Endothelial cell of umbilical vein (primary cell): ENCODE measurements around the gene LRP5. TPM values are rescaled to one million over a fixed set of nuclear protein-coding genes. Genes with fewer than 3 reads are reported as not detected.

Experiments used
- BruUV-seq: library from RNA; stranded (reverse); fragments of 400-500 nt; replicated peaks from 2 replicates; lab custom pipeline; 2021; lab: Mats Ljungman, UMichigan
- CTCF ChIA-PET: fragments of 300-600, 350-600 bp; sonication (Branson Sonifier 250); formaldehyde crosslinking; loops from one replicate; lab custom pipeline; 2021; ENCODE audit warnings: antibody characterized with exemption, inconsistent platforms; lab: Charles Lee
- POLR2A ChIA-PET: fragments of 300-600, 350-600 bp; sonication (Branson Sonifier 250); formaldehyde crosslinking; loops from one replicate; lab custom pipeline; 2021; ENCODE audit warnings: antibody characterized with exemption, inconsistent platforms; lab: Charles Lee
- DNase-seq: peaks from one replicate; pipeline ENCODE4 v3.0.0-alpha.2; 2011; ENCODE audit warnings: low read depth, low spot score
- FAIRE-seq: peaks from 2 replicates; lab custom pipeline; 2011; peaks lifted over from hg19 to GRCh38; lab: Jason Lieb, UNC
- H2AFZ ChIP-seq: 2 replicates; pipeline ENCODE4 v1.6.0; 2012; ENCODE audit warnings: low read depth, low read length, control low read depth, inconsistent platforms
- H3K27ac ChIP-seq: 2 replicates; pipeline ENCODE4 v1.5.1; 2011; ENCODE audit warnings: low read depth, mild to moderate bottlenecking, control low read depth, low read length, moderate library complexity; ENCODE audit not compliant: insufficient read depth
- H3K27me3 ChIP-seq, 2 experiments: 2 replicates each; pipeline versions ENCODE4 v1.6.0 to v1.6.1; 2011; ENCODE audit warnings: low read length in 2 of 2, mixed read lengths in 1 of 2; ENCODE audit not compliant: control insufficient read depth in 2 of 2, insufficient read depth in 2 of 2
- H3K36me3 ChIP-seq, 2 experiments: 2 replicates in 1 of 2; 3 replicates in 1 of 2; pipeline ENCODE4 v1.5.1; 2011; ENCODE audit warnings: low read length in 2 of 2, mild to moderate bottlenecking in 1 of 2, moderate library complexity in 1 of 2; ENCODE audit not compliant: control insufficient read depth in 2 of 2, insufficient read depth in 2 of 2; ENCODE audit errors: extremely low read depth in 1 of 2
- H3K4me1 ChIP-seq: 3 replicates; pipeline ENCODE4 v1.5.1; 2011; ENCODE audit warnings: mild to moderate bottlenecking, low read length; ENCODE audit not compliant: control insufficient read depth, insufficient read depth; ENCODE audit errors: extremely low read depth
- H3K4me2 ChIP-seq: 2 replicates; pipeline ENCODE4 v1.6.1; 2011; ENCODE audit warnings: low read length, control low read depth, mixed read lengths; ENCODE audit not compliant: insufficient read depth
- H3K4me3 ChIP-seq, 3 experiments: fragments of 200-600 bp in 1 of 3; sonication (generic), shearing (Covaris generic) in 1 of 3; replicated peaks in 1 of 3; 2 replicates each; pipeline ENCODE4 v1.5.1; 2011 to 2016; ENCODE audit warnings: control low read depth in 3 of 3, low read length in 3 of 3, mild to moderate bottlenecking in 2 of 3, inconsistent platforms in 1 of 3, low read depth in 1 of 3, moderate library complexity in 1 of 3; ENCODE audit not compliant: insufficient read depth in 1 of 3
- H3K79me2 ChIP-seq: 2 replicates; pipeline ENCODE4 v1.6.0; 2012; ENCODE audit warnings: low read length, inconsistent platforms; ENCODE audit not compliant: control insufficient read depth, insufficient read depth
- H3K9ac ChIP-seq: replicated peaks from 2 replicates; pipeline ENCODE3; 2011; ENCODE audit warnings: low read length, control low read depth; ENCODE audit not compliant: insufficient read depth; ENCODE audit errors: extremely low read depth
- H3K9me1 ChIP-seq: replicated peaks from 3 replicates; pipeline ENCODE4 v1.6.0; 2011; ENCODE audit warnings: mild to moderate bottlenecking, low read length; ENCODE audit not compliant: control insufficient read depth, insufficient read depth; ENCODE audit errors: extremely low read depth
- H3K9me3 ChIP-seq: replicated peaks from 2 replicates; pipeline ENCODE4 v1.5.1; 2012; ENCODE audit warnings: low read length, inconsistent platforms; ENCODE audit not compliant: control insufficient read depth, insufficient read depth
- H4K20me1 ChIP-seq: replicated peaks from 2 replicates; pipeline ENCODE3; 2011; ENCODE audit warnings: mild to moderate bottlenecking, low read length; ENCODE audit not compliant: control insufficient read depth, insufficient read depth; ENCODE audit errors: extremely low read depth
- EZH2 ChIP-seq: IDR thresholded peaks from 2 replicates; pipeline ENCODE4 v1.6.1; 2012; ENCODE audit warnings: borderline replicate concordance, low read depth, mild to moderate bottlenecking, moderate library complexity, low read length, inconsistent platforms; ENCODE audit not compliant: severe bottlenecking
- FOS ChIP-seq: IDR thresholded peaks from 2 replicates; pipeline ENCODE4 v1.6.1; 2011; ENCODE audit warnings: mild to moderate bottlenecking, low read length, moderate library complexity, borderline replicate concordance; ENCODE audit not compliant: insufficient read depth
- GATA2 ChIP-seq: IDR thresholded peaks from 2 replicates; pipeline ENCODE4 v1.7.0; 2011; ENCODE audit warnings: low read depth, mild to moderate bottlenecking, moderate library complexity, mixed read lengths, low read length; ENCODE audit not compliant: insufficient read length, insufficient read depth
- JUN ChIP-seq: IDR thresholded peaks from 2 replicates; pipeline ENCODE4 v1.6.1; 2011; ENCODE audit warnings: borderline replicate concordance, low read depth; ENCODE audit not compliant: insufficient read length, insufficient read depth
- MAX ChIP-seq: IDR thresholded peaks from 2 replicates; pipeline ENCODE4 v1.6.1; 2011; ENCODE audit not compliant: insufficient read depth, insufficient read length
- MYC ChIP-seq: IDR thresholded peaks from one replicate; pipeline ENCODE4 v1.6.1; 2011; ENCODE audit warnings: mild to moderate bottlenecking, low read depth, low read length
- POLR2A ChIP-seq: IDR thresholded peaks from 2 replicates; pipeline ENCODE4 v1.6.1; 2012; ENCODE audit warnings: low read depth, mild to moderate bottlenecking, control low read depth, low read length
- POLR2AphosphoS5 ChIP-seq: IDR thresholded peaks from 2 replicates; pipeline ENCODE4 v1.6.1; 2012; ENCODE audit warnings: low read depth, mild to moderate bottlenecking, control low read depth, low read length, moderate library complexity; ENCODE audit not compliant: insufficient read depth
- dilution Hi-C: fragments of 300-500 bp; cut with MboI; formaldehyde crosslinking; loops from one replicate; pipeline ENCODE4 v1.15.0; 2019; ENCODE audit warnings: low sequenced_read_pairs; ENCODE audit not compliant: extremely low pct_ligation_motif_present
- intact Hi-C: fragments of 100-400 bp; cut with micrococcal nuclease; formaldehyde crosslinking; loops from one replicate; pipeline ENCODE4 v1.10.0; 2022
- polyA plus RNA-seq, 4 experiments: library from polyadenylated mRNA; depleted of rRNA in 3 of 4; stranded (reverse) in 3 of 4; unstranded in 1 of 4; fragments of >200 nt; gene quantifications; 2 replicates each; pipeline versions ENCODE4 v1.2.1 to v1.2.3, GENCODE V29; 2011 to 2012; ENCODE audit warnings: missing spikeins in 1 of 4
- total RNA-seq: library from RNA; stranded (reverse); gene quantifications from 2 replicates; pipeline ENCODE4 v1.2.3, GENCODE V29; 2021
- TF ChIP-seq, protein P1 (sequence below), 2 donors: IDR thresholded peaks; 1 replicate in 1 of 2; 2 replicates in 1 of 2; pipeline ENCODE4 v1.5.1; 2011; ENCODE audit warnings: low read length in 2 of 2, mild to moderate bottlenecking in 2 of 2, moderate library complexity in 2 of 2, control low read depth in 1 of 2, inconsistent platforms in 1 of 2, low read depth in 1 of 2; ENCODE audit not compliant: insufficient read depth in 1 of 2; ENCODE audit errors: extremely low read depth in 1 of 2

LRP5 gene
- total and polyA plus RNA-seq, 2 donors (not counting 3 experiments of a cell fraction or from before 2014, with no cell fraction given), result 35.1 to 51.8 TPM

- no peak for DNase-seq
- Histone ChIP-seq H2AFZ (no peak overlapping the region), H4K20me1 (no peaks in the 10 kb centered on the region), H3K9me3 (no peaks in the 10 kb centered on the region), H3K4me3 (no peak overlapping the region), H3K36me3 (peaks cover 4 to 11% of the 10 kb centered on the region in 2 experiments), H3K79me2 (no peaks in the 10 kb centered on the region), H3K9ac (no peak overlapping the region), H3K9me1 (no peaks in the 10 kb centered on the region), H3K4me2 (no peak overlapping the region), H3K4me1 (peaks cover 13% of the 10 kb centered on the region), H3K27ac (no peak overlapping the region), H3K27me3 (no peaks in the 10 kb centered on the region)
- intact Hi-C loops, result no loop called here
- TF ChIP-seq EZH2 (no peak), POLR2AphosphoS5 (no peak), FOS (no peak), POLR2A (no peak), JUN (no peak), GATA2 (no peak), MYC (no peak), MAX (no peak)
- TF ChIP-seq, protein P1, sequence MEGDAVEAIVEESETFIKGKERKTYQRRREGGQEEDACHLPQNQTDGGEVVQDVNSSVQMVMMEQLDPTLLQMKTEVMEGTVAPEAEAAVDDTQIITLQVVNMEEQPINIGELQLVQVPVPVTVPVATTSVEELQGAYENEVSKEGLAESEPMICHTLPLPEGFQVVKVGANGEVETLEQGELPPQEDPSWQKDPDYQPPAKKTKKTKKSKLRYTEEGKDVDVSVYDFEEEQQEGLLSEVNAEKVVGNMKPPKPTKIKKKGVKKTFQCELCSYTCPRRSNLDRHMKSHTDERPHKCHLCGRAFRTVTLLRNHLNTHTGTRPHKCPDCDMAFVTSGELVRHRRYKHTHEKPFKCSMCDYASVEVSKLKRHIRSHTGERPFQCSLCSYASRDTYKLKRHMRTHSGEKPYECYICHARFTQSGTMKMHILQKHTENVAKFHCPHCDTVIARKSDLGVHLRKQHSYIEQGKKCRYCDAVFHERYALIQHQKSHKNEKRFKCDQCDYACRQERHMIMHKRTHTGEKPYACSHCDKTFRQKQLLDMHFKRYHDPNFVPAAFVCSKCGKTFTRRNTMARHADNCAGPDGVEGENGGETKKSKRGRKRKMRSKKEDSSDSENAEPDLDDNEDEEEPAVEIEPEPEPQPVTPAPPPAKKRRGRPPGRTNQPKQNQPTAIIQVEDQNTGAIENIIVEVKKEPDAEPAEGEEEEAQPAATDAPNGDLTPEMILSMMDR (IDR thresholded peaks at IDR 0.05; ENCODE audit: extremely low read depth in 1 of 2, insufficient read depth in 1 of 2, low read depth in 1 of 2, low read length in 2 of 2), result no peak
- FAIRE-seq, result no peak
- BruUV-seq, result no TSS peak
- ChIA-PET POLR2A (no interaction called here), CTCF (no interaction called here)
- dilution Hi-C loops, result no loop called here
Measured at GRCh38 chr11:68372114-68372513, 59.7 kb downstream of the LRP5 start.
